GM10847 (cell line): ENCODE measurements around the gene CUX1.

Experiments used
- POLR2A ChIP-seq: IDR thresholded peaks from 2 replicates; pipeline ENCODE4 v1.6.1; 2011; ENCODE audit not compliant: insufficient read length; ENCODE audit errors: extremely low read depth

Gene CUX1

DNA sequence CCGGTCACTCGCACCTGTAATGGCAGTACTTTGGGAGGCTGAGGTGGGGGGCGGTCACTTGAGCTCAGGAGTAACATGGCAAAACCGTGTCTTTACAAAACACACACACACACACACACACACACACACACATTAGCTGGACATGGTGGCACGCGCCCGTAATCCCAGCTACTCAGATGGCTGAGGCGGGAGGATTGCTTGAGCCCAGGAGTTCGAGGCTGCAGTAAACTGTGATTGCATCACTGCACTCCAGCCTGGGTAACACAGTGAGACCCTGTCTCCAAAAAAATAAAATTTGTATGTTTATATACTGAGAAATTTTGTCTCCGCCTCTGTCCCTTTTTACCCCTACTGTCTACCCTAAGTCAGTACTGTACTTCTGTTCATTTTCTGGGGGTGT is 86.6 kb downstream of the CUX1 start:
- TF ChIP-seq POLR2A = no peak

DNA sequence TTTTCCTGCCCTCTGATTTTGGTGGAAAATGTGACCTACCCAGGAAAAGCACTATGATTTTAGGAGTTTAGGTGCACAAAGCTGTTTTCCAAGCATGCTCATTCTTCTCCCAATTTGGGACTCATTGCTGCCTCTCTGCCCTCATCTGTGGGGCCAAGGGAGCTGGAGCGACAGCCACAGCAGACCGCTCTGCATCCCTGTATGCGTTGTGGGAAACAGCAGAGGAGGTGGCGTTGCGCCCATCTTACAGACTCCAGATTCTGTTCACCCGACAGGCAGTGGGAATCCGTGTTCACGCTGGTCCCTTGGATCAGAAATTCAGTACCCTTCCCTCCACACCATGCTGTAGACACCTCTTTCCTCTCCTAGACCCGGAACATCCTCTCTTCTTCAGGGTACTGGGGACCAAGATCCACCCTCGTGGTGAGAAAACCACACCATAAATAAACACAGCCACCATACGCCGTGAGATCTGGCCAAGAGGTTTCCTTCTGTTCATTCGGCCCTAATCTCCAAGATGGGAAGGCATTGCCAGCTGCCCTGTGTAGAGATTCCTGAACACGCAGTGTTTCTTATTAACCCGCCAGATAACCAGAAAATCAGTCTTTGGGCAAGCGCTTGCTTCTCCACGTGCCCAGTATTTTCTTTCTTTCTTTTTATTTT is 87.9 kb downstream of the CUX1 start:
- no peak for TF ChIP-seq POLR2A

DNA sequence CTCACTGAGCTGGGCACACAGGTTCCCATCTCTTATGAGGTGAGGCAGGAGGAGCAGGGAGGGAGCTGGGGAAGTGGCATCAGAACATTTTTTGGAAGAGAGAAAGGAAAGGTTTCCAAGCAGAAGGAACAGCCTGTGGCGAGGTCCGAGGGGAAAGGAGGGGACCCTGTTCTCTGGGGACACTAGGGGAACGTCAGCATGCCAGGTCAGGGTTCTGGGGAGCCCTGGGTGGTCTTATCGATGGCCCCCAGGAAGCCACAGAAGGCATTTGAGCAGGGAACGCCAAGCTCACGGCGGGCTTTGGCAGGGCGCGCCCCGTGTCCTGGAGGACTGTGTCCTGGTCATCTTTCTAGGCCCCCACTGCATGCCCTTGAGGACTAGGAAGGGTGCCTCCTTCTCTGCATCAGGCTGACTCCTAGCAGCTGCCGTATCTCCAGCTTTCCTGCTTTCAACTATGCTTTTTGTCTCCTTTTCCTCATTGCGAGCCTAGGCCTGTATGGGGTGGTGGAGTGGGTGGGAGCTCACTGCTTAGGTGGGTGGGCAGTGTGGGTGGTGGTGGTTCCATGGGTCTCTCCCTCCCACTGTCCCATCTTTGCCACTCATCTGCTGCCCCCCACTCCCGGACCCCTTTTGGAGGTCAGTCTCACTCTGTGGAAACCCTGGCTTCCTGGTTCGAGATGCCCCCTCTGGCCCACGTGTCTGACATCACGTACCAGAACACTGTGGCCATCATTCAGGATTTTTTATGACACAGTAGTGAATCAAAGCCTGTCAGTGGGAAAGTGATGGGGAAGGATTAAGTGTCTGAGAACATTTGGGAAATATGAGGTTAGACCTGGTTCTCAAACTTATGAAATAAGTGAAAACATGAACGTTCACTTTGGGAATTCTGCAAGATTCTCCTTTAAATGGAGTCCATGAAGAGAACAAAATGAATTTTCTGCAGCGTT is 89.1 kb downstream of the CUX1 start:
- no peak for TF ChIP-seq POLR2A

DNA sequence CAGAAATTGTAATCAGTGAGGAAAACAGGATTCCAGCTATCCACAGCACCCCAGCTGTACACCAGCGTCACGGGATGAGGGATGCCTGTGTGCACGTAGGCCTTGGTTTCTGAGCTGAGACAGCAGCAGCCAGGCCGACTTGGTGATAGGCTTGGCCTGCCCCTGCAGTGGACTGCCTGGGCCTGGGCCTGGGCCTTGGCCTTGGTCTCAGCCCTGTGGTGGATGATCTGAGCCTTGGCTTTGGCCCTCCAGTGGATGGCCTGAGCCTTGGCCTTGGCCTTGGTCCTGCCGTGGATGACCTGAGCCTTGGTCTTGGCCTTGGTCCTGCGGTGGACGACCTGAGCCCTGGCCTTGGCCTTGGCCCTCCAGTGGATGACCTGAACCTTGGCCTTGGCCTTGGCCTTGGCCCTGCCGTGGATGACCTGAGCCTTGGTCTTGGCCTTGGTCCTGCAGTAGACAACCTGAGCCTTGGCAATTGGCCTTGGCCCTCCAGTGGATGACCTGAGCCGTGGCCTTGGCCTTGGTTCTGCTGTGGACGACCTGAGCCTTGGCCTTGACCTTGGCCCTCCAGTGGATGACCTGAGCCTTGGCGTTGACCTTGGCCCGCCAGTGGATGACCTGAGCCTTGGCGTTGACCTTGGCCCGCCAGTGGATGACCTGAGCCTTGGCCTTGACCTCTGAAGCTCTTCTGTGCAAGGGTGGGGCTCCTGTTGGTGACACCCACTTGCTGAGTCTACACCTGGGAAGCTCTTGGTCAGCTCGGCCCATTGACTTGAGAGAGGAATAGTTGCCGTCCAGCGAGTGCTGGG is 93.8 kb downstream of the CUX1 start:
- TF ChIP-seq POLR2A = no peak

DNA sequence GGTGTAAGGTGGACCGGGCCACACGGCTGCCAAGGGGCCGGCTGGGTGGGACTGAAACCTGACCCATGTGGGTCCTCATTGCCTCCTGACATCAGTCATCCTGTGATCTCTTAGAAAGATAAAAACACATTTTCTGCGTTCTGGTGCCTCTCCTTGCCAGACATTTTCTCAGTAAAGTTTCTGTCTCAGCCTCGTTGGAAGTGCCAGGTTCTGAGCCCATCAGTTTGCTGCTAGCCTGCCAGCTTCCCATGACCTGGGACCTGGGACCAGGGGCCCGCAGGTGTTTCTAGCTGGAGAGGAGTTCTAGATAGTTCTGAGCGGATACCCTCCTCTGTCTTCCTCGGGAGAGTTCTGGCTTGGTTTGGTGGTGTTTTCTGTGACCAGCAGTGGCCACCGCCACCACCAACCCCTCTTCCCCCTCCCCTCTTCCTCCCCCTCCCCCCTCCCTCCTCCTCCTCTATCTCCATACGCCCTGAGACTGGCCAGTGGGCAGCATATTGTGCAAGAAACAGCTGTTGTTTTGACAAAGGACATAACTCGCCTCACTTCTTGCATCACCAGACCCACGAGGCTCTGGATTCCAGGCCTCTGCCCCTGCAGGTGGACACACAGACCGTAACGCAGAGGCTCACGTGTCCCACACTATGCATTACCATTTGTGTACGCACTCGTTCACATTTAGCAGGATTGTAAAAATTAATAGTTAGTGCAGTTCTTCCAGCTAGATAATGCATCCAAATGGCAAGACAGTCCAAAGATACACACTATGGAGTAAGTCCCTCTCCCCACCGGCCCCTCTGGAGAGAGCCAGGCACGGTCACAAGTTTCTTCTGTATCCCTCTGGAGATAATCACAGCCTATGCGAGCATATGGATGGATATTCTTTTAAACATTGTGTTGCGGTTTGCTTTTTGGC is 94.6 kb downstream of the CUX1 start:
- no peak for TF ChIP-seq POLR2A

DNA sequence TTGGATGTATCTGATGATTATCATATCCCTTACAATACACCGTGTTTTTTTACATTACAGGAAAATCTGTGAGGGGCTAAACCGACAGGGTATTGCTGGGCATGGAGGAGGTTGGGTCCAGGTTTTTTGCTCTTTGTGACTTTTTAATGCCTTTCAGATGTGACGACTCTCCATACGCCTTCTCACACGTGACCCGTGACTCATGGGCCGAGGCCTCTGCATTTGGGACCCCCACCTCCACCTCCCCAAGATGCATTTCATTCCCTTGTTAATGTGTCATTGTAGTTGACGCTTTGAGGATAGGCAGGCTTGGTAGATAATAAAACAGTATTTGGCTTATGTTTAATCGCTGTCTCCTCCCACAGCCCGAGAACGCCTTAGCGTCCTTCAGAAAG is 95.3 kb downstream of the CUX1 start:
- TF ChIP-seq POLR2A = no peak

DNA sequence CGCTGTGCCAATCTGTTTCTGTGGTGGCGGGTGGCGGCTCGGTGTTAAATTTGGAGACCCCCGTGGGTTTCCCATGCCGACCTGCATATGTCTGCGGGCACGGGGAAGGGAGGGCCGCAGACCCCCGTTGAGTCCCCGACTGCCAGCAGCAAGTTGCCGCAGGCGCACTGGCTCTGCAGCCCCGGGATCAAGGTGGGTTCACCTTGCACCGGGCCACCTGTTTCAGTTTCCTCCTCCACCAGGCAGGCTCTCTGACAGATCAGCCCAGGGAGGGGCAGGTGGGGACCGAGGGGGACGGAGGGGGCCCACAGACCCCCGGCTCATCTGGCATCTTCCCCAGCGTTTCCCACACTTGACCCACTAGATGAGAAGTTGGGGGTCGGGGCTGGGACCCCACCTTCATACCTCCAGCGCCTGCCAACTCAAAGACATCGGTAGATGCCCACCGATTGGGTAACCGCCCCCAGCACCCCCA is 95.9 kb downstream of the CUX1 start:
- TF ChIP-seq POLR2A = no peak

DNA sequence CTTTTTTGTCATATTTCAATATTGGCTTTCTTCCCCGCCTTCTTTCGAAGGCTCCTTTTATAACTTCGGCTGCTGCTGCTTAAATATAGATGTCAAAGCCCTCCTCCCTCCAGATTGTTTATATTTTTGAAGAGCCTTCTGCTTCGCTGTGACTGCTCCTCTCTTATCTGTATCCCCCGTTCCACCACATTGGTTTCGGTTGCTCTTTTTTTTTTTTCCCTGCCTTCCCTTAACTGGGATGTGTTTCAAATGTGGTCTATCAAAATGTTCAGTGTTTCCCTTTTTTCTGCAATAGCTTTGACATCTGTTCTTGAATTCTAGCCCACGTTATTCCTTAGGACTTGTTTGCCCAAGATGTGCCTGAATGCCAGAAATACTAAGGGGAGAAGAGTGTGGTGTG is 96.4 kb downstream of the CUX1 start:
- no peak for TF ChIP-seq POLR2A

DNA sequence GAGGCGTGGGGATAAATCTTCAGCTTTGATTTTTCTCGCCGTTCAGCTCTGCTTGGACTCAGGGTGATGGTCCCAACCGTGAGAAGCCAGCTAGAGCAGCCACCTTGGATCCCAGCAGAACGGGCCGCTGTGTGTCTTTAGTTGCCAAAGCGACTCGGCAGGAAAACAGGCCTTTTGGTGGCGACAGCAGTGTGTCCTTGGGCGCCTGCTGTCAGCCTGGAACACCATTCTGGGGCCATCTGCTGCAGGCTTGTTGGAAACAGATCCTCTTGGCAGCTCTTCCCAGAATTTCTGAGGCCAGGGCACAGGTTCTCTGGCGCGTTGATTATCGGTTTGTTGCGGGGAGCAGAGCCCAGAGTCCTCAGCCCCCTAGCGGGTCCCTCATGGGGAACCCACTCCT is 97.6 kb downstream of the CUX1 start:
- no peak for TF ChIP-seq POLR2A

DNA sequence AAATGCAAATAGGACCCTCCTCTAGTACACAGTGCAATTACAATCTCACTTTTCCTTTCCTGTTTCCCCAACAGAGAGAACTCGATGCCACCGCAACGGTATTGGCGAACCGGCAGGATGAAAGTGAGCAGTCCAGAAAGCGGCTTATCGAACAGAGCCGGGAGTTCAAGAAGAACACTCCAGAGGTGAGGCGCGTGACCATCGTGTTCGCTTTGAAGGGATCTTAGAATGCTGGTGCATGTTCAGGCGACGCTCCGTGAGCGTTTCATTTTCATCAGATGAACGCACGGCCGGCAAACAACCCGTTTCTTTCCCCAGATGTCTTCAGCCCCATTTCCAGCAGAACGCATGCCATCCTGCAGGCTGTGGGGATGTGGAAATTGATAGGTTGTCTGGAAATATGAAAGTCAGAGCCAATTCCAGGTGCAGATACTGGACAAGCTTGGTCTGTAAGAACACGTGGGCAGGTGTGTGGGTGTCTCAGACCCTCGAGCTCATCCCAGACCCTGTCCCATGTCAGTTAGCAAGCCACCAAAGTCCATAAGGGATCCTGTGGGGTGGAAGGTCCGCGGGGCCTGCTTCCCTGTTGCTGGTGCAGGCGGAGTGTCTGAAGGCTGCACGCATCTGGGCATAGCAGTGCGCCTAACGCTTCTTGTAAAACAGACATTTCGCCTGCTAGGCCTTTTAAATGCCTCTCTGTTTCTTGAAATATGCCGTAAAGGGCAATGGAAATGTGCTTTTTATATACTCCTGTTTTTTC is 98.8 kb downstream of the CUX1 start:
- no peak for TF ChIP-seq POLR2A

DNA sequence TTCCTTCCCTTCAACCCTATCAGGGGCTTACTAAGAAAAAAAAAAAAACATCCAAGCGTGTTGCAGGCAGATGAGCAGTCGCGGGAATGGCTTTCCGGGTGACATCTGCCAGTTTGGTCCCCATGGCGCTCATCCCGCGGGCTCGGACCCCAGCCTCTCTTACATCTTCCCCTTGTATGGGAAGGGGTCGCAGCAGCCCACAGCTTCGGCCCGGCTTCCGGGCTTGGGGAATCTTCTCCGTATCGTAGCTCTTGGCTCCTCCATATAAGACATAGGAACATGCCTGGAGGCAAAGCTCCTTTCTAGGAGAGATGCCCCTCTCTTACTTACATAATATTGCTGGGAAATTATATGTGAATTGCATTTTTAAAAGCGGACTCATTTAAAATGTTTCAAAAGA is 99.5 kb downstream of the CUX1 start:
- no peak for TF ChIP-seq POLR2A

DNA sequence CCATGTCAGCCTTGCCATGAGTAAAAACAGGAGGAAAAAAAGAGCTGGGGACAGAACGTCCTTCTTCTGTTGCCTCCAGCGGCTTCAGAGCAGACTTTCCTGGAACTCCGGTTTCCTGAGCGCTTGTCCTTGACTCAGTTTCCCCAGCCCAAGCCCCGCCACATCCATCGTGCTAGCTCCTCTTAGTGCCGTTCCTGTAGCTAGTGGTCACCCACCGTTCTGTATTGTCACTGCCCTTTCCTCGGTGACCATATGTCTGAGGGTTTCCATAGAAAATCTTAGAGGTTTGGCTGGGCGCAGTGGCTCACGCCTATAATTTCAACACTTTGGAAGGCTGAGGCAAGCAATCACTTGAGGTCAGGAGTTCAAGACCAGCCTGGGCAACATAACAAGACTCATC is 100.1 kb downstream of the CUX1 start:
- no peak for TF ChIP-seq POLR2A

DNA sequence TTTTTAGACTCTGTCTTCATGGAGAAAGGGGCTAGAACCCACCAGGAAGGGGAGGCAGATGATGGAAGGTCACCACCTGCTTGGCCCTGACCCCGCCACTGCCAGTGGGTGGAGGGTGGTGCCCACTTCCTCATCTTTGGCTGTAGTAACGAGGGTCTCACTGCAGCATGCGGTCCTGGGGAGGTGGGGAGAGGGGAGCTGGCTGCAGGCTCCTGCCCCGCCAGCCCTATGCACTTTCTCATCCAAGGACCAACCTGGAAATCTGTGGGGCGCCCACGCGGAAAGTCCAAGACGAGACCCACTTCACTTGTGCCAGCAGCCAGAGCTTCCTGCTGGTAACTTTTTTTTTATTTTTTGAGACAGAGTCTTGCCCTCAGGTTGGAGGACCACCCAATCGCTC is 101.0 kb downstream of the CUX1 start:
- no peak for TF ChIP-seq POLR2A
